Omental fat pad (tissue), 4 donors: ENCODE data around the gene AFMID. TPM values are rescaled to one million over a fixed set of nuclear protein-coding genes. Genes with fewer than 3 reads are reported as not detected.

Source experiments
- ATAC-seq: fragments of 150-250 bp; one replicate; pipeline ENCODE4 v1.9.1; 2016; ENCODE audit warnings: mild to moderate bottlenecking, moderate library complexity; ENCODE audit not compliant: low FRiP score
- DNase-seq: peaks from one replicate; pipeline ENCODE4 v3.0.0-alpha.2; 2019; ENCODE audit warnings: low spot score
- total RNA-seq, 4 donors: library from RNA; depleted of rRNA; stranded (reverse); fragments of >200 nt; gene quantifications; one replicate each; pipeline ENCODE4 v1.1.0, GENCODE V29; 2016
- TF ChIP-seq, protein P1 (sequence below), 3 donors: fragments of 450-650 bp; IDR thresholded peaks; one replicate each; pipeline ENCODE4 v1.5.1; 2016 to 2017; ENCODE audit warnings: antibody characterized with exemption in 3 of 3, mild to moderate bottlenecking in 3 of 3, moderate library complexity in 2 of 3

AFMID gene
- total RNA-seq, 4 donors from 2014 or later: 21.7 to 29.0 (median 26.0) TPM

- TF ChIP-seq, protein P1, sequence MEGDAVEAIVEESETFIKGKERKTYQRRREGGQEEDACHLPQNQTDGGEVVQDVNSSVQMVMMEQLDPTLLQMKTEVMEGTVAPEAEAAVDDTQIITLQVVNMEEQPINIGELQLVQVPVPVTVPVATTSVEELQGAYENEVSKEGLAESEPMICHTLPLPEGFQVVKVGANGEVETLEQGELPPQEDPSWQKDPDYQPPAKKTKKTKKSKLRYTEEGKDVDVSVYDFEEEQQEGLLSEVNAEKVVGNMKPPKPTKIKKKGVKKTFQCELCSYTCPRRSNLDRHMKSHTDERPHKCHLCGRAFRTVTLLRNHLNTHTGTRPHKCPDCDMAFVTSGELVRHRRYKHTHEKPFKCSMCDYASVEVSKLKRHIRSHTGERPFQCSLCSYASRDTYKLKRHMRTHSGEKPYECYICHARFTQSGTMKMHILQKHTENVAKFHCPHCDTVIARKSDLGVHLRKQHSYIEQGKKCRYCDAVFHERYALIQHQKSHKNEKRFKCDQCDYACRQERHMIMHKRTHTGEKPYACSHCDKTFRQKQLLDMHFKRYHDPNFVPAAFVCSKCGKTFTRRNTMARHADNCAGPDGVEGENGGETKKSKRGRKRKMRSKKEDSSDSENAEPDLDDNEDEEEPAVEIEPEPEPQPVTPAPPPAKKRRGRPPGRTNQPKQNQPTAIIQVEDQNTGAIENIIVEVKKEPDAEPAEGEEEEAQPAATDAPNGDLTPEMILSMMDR (IDR thresholded peaks at IDR 0.05): no peak
- ATAC-seq (no peak), DNase-seq (no peak)
These were observed 14.7 kb upstream of the AFMID start for GRCh38 chr17:78172249-78173051.

- TF ChIP-seq, protein P1 (IDR thresholded peaks at IDR 0.05): no peak
- ATAC-seq (no peak), DNase-seq (no peak)
These were observed 14.0 kb upstream of the AFMID start for GRCh38 chr17:78173097-78173715.

DNA sequence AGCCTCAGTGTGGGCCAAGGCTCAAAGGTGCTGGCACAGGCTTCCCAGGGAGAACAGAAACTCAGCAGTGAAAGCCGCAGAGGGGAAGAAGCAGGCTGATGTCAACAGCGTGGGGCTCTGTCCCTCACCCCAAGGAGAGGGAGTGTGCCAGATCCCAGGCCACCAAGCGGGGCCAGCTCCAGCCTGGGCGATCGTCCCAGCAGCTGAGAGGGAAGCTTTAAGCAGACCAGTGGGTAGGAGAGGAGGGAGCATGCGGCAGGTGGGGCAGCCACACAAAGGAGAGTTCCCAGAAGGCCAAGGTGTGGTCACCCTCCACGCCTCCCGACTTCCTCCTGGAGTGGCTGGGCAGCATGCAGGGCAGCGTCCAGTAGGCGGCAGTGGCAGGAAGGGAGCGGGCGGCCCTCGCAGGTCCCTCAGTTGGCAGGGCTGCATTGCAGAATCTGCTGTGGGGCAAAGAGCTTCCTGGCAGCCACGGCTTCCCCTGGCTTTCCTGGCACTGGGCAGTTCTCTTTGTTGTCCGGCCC lies 12.8 kb upstream of the AFMID start:
- TF ChIP-seq, protein P1 (IDR thresholded peaks at IDR 0.05): peak in 1 of 3 donors; percentile 8
- peak; percentile 38 for ATAC-seq

GRCh38 chr17:78174870-78175642 lies 12.1 kb upstream of the AFMID start:
- ATAC-seq (peak; percentile 7), DNase-seq (no peak)
- TF ChIP-seq, protein P1 (IDR thresholded peaks at IDR 0.05): no peak

More for the DNA sequence above, 12.8 kb upstream of the AFMID start:
- peak; percentile 35 for DNase-seq

DNA sequence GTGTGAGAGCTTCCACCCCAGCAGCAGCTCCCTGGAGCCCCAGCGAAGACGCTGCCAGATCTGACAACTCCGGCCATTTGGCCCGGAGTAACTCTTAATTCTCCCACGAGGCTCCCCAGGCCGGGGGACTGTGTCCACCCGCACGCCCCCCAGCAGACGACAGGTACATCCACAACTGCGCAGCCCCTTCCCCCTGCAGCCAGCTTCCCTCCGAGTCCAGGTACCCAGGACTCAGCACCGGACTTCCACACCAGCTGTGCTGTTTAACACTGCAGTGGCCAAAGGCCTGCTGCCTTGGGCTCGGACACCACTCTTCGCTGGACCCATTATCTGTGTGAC lies 11.6 kb upstream of the AFMID start:
- TF ChIP-seq, protein P1 (IDR thresholded peaks at IDR 0.05): no peak
- DNase-seq (no peak), ATAC-seq (no peak)

- ATAC-seq: peak; percentile 52
- TF ChIP-seq, protein P1 (IDR thresholded peaks at IDR 0.05): peak in 1 of 3 donors; percentile 79
- peak; percentile 43 for DNase-seq
These were observed 10.6 kb upstream of the AFMID start for GRCh38 chr17:78176548-78177025.
